ENCODE data around the gene CCDC88B.

Gene CCDC88B

DNA sequence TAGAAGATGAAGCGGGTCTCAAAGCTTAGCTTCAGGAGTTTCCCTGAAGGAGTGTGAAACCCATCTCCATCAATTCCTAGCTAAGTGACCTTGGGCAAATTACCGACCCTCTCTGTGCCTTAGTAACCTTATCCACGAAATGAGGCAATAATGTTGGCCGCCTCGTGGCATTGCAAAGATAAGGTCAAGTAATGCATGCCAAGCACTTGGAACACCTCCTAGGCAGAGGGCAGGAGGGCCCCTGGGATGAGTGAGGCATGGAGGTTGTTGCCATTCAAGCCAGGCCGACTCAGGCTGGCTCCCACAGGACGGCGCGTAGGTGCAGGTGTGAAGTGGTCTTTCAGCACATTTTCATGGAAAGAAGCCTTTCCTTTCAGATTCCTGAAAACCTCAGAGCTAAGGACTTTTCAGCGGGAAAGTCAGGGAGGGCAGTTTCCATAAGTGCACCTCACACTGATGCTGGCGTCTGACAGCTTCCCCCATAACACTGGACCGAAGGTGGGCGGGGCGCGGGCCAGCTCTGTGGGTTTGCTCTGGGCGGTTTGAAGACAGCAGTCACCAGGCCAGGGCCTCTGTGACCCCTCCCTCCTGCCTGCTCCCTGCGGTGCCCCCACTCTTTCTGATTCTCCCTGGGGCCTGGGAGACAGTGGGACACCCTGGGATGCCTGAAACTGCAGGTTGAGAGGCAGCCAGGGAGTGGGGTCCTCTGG, 44.2 kb downstream of the CCDC88B start:
- no peak for DNase-seq

DNA sequence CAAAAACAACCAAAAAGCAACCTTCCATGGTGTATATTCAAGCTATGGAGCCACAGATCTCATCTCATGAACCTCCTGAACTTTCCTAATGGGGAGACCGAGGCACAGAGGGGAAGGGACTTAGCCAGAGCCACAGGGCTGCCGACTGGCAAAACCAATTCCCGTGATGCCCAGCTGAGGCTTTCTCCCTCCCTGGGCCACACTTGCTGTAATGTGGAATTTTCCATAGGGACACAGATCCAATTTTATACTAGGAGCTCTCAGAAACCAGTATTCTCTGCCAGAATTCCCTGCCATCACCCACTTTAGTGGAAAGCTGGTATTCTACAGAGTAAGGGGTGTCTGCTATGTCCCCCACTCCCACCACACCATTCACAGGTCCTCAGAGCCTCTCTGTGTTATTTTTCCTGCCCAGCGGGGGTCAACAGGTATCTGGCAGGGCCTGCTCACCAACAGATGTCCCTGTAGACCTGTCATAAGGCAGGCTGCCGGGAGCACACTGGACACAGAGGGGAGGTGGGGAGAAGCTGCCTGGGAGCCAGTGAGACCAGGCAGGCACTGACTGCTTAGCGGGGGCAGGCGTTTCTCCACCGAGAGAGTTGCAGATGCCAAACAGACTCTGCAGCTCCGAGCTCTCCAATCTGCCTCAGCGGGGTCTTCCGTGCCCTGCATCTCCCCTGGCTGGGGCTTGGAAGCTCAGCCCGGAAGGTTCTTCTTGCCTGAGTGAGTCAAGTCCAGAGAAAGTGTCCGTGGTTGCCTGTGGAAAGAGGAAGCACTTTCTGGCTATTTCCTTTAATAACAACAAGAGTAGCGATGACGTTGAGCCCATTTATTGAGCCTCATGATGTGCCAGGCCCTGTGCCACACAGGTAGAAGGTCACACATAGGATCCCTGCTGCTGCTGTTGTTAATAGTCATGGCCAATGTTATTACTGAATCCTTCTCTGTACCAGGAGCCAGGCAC, 45.3 kb downstream of the CCDC88B start:
- no peak for DNase-seq

DNA sequence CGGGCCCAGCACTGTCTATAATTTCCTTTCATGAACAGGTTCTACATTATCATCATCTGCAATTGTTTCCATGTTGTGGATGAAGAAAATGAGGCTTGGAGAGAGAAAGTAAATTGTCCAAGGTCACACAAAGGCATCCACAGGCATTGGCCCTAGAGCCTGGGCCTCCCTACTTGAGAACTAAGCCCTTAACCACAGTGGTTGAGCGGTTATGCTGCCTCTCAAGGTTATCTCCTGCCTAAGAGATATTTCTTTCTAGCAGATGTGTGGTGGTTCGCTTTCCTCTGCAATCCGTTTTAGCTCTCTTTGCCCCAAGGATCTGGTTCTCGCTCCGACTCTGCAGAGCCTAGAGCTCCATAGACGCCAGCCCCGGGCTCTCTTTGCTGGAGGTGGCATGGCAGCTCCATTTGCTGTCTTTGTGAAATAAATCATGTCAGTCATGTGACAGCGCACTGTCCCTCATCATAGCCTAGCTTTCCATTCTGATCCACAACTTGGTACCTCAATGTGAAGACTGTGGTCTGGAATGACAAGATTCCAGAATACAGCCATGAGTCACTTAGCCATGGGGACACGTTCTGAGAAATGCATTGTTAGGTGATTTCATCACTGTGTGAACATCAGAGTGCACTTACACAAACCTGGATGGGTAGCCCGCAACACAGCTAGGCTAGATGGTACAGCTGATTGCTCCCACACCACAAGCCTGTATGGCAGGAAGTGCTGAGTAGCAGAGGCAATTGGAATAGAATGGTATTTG, 46.1 kb downstream of the CCDC88B start:
- DNase-seq = no peak

DNA sequence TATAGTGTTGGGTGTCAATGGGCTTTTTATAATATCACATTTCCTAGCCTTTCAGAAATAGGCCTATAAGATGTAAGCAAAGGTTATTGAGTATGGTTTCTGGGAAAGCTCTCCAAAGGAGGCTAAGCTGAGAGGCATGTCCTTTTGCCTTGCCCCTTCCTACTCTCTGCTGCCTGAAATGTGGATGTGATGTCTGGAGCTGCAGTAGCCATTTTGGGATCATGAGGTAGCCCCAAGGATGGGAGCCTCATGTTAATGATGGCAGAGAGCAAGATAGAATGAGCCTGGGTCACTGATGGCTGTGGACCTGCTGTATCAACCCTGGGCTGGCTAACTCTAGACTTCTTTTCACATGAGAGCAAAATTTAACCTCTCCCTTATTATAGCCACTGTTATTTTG, 47.9 kb downstream of the CCDC88B start:
- no peak for DNase-seq

DNA sequence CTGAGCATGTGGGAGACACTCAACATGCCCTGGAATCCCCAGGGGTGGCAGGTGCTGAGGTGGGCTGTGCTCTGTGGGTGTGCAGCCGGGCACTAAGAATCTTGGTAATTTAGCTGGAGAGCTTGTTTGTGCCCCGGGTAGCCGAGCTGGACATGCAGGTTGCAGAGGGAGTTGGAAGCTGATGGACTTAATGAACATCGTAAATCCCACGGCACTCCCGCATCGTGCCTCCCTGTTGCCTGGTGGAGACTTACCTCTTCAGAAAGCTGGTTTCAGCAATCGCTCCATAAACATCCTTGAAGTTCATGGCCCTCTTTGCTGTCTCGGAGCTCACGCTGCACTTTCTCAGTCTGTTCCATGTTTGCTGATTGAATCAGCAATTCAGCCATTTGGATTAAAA, 48.9 kb downstream of the CCDC88B start:
- no peak for DNase-seq

DNA sequence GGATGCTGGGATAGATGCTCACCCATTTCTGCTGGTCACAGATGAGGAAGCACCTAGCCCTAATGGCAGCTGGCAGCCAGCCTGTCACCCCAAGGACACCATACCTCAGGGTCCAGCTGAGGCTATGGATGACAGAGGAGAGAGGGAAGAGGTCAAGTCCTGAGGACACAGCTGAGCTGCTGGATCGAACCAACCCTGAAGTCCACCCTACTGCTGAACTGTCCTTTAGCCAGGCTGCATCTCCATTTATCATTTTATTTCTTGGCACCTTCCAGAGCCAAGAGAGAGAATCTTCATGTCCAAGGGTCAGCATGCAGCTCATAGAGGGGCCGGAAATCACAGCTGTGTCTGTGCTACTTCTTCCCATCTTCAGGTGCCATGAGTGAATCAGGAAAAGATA, 49.8 kb downstream of the CCDC88B start:
- DNase-seq = no peak

DNA sequence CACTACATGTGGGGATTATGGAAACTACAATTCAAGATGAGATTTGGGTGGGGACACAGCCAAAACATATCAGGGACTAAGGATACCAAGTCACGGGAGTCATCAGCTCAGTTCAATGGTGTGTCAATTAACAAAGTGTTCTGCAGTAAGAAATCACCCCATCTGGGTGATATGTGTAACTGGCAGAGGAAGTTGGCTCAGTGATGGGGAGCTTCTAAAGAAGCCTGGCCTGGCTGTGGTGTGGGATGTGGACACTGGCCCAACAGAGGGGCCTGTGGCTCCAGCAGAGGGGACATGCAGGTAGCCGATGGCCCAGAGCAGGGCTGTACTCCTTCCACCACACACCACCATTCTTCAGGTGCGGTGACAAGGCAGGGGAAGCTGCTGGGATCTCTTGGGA, 50.6 kb downstream of the CCDC88B start:
- DNase-seq = no peak

DNA sequence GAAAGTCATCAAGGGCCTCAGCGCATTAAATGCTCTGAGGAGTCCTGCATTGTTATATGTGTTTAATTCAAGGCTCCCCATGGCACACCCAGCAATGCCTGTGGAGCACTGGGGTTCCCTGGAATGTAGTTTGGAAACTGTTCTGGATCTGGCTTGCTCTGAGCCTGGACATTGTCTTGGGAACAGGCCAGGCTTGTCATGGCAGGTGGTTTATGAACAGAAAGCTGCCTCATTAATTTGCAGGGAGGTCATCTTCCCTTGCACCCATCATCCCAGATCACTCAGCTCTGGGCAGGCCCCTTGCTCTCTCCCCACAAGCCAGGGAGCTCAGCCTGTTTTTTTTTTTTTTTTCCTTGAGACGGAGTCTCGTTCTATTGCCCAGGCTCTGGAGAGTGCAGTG, 51.8 kb downstream of the CCDC88B start:
- no peak for DNase-seq

DNA sequence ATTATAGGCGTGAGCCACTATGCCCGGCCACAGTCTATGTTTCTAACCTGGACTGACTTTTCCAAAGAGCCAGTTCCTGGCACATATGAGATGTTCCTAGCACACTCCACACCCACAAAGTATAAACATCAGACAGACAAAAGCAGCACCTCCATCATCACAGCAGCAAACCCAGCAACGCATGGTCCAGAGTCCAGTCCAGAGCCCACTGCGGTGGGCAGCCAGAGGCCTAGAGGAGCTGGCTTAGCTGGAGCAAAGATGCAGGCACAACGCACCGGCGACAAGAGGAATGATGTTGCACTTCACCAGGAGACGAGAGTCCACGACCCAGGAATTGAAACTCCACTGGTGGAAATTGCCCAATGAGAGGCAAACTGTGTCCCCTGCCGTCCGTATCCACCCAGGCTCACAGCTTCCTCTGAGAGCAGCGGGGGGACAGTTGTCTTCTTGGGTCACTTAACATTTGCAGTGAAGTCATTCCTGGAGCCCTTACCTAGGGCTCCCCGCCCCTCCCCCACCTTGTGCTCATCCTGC, 55.6 kb downstream of the CCDC88B start:
- no peak for DNase-seq

DNA sequence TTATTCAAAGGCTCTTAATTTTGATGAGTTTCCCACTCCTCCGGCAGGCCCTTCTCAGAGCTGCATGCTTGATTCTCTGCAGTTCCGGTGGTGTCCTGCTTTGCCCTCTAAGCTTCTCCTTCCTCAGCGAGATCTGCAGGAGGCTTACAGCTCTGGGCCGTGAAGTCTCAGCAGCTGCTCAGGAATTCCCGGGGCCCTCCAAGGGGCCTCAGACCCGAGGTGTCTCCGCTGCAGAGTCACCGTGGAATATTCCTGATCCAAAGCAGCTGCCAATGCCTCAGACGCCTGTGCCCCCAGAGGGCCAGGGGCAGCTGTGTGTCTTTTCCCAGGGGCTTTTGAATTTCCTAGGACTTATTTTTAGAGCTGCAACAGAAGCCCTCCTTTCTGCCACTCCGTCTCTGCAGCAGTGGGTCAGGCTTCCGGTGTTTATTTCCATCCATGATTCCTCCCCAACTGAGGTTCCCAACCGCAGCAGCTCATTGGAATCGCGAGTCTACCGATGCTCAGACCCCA, 56.1 kb downstream of the CCDC88B start:
- DNase-seq = no peak

DNA sequence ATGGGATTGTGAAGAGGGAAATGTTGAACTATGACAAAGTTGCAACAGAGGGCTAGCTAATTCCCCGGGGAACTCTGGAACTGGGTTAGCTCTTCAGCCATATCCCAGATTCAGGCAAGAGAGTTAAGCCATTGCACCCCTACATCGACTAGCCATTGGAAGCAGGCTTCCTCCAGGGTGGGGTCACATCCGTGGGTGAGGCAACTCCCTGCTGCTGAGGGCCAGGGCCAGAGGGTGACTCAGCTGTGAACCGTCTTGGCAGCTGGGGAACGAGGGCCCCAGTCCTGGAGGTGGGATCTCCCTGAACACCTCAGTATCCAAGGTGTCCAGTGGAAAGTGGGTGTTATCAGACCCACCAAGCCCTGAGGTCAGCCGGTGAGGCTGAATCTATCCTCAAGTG, 60.1 kb downstream of the CCDC88B start:
- no peak for DNase-seq

DNA sequence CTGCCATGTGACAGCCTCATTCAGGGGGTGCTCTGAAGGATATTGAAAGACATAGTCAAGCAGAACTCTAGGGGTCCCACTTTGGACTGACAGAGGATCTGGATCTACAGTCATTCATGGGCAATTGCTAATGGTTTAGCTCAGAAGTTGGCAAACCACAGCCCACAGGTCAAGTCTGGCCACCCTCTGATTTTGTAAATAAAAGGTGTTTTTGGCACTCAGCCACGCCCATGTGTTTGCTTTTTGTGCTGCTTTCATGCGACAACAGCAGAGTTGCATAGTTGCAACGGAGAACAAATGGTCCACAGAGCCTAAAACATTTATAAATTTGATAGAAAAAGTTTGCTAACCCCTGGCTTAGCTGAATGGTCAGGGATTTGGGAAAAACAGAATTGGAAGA, 60.7 kb downstream of the CCDC88B start:
- no peak for DNase-seq

DNA sequence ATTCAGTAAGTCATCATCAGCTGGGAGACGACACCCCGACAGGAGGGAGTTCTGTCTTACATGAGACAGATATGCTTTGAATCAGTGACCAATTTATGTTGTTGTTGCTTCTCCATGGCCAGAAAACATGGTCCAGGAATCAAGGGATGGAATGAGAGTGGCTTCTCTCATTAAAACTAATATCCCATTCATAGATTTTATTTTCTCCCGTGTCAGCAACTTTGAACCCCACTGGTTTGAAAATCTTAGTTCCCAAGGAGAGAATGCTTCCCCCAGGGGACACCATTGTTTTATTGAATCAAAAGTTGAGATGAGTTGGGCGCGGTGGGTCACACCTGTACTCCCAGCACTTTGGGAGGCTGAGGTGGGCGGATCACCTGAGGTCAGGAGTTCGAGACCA, 61.8 kb downstream of the CCDC88B start:
- DNase-seq = no peak

DNA sequence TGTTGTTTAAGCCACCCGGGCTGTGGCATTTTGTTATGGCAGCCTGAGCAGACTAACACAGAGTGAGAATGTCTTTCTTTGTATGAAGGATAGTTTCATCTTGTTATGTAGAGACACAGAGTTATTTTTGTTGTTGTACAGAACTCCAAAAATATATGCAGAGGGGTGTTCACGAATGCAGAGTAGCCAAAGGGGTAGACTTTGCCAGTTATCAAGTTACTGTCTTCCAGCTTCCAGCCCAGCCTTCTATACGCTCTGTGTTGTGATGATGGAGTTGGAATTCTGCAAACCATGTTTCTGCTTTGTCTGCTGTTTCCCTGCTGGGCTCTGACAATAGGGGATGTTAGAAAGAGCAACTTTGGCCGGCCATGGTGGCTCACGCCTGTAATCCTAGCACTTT, 63.1 kb downstream of the CCDC88B start:
- DNase-seq = no peak

DNA sequence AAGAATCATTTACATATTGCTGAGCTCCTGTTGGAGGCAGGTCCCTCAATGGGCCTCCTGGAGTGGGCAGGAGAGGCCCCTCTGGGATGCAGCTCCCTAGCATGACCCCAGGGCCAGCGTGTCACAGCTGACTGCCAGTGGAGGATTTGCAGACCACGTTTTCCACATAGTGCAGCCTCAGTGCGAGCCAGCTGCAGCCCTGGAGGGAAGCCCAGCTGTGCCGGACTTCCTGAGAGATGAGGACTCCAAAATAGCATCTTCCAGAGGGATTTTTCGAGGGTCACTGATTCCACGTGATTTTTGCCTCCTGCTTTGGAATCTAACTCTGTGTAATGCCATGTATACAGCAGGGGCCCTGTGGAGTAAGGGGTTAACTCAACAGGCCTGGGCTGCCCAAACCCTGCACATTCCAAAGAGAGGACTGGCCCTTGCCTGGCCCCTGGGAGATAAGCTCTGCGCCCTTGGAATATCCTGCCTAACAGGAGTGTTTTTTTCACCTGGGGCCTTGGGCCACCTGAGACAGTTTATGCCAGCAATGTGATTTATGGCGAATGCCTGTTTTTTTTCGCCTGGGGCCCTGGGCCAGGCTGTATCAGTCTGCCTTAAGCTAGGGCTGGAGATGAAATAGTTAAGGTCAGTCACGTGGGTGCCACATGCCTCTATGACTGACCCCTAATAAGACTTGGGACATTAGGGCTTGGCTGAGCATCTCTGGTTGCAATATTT, 66.4 kb downstream of the CCDC88B start:
- DNase-seq = no peak

Data from activated effector memory CD4-positive, alpha-beta T cell treated with Interleukin-2 at 50 U/mL for 16 hours (primary cell).